Calu3 (cell line): Measurements from ENCODE around the gene PKN2. TPM values are rescaled to one million over a fixed set of nuclear protein-coding genes. Genes with fewer than 3 reads are reported as not detected.

ENCODE experiments used
- BruUV-seq: library from RNA; stranded (reverse); fragments of 400-500 nt; replicated peaks from 2 replicates; lab custom pipeline; 2021; lab: Mats Ljungman, UMichigan
- CTCF ChIA-PET: fragments of 300-600 bp; sonication (Branson Sonifier 250); formaldehyde crosslinking; loops from one replicate; lab custom pipeline; 2022; ENCODE audit warnings: antibody characterized with exemption; lab: Charles Lee
- DNase-seq: peaks from one replicate; pipeline ENCODE4 v3.0.0; 2022
- H3K27ac Mint-ChIP-seq: one replicate; pipeline ENCODE4 v1.8.0; 2022; ENCODE audit warnings: mixed read lengths; ENCODE audit not compliant: unreplicated experiment
- H3K27me3 Mint-ChIP-seq: one replicate; pipeline ENCODE4 v1.8.0; 2022; ENCODE audit warnings: mixed read lengths; ENCODE audit not compliant: unreplicated experiment
- H3K36me3 Mint-ChIP-seq: one replicate; pipeline ENCODE4 v1.8.0; 2022; ENCODE audit warnings: mild to moderate bottlenecking, moderate library complexity, mixed read lengths; ENCODE audit not compliant: insufficient read depth, unreplicated experiment
- H3K4me1 Mint-ChIP-seq: one replicate; pipeline ENCODE4 v1.8.0; 2022; ENCODE audit warnings: mild to moderate bottlenecking, low read depth, mixed read lengths; ENCODE audit not compliant: unreplicated experiment
- H3K4me3 Mint-ChIP-seq: one replicate; pipeline ENCODE4 v1.8.0; 2022; ENCODE audit warnings: mild to moderate bottlenecking, low read depth, moderate library complexity, mixed read lengths; ENCODE audit not compliant: unreplicated experiment
- H3K9me3 Mint-ChIP-seq: one replicate; pipeline ENCODE4 v1.8.0; 2022; ENCODE audit warnings: low read depth, mixed read lengths; ENCODE audit not compliant: unreplicated experiment
- CTCF ChIP-seq: fragments of 200-600 bp; IDR thresholded peaks from one replicate; pipeline ENCODE4 v1.8.0; 2022; ENCODE audit warnings: antibody characterized with exemption; ENCODE audit not compliant: unreplicated experiment
- intact Hi-C: fragments of 100-400 bp; cut with micrococcal nuclease; formaldehyde crosslinking; loops from one replicate; pipeline ENCODE4 v1.10.0; 2022; ENCODE audit not compliant: unreplicated experiment
- total RNA-seq: library from RNA; stranded (reverse); gene quantifications from 2 replicates; pipeline ENCODE4 v1.2.3, GENCODE V29; 2022

Gene PKN2
- total RNA-seq, 1 experiment from 2014 or later = 82.8 TPM

- intact Hi-C loops = no loop called here
- TF ChIP-seq CTCF = no peak
- peak overlapping the region; percentile 81 for H3K27ac Mint-ChIP-seq
- H3K27me3 Mint-ChIP-seq = no peaks in the 10 kb centered on the region
- TSS peak; percentile 42 for BruUV-seq
- H3K4me1 Mint-ChIP-seq = no peaks in the 10 kb centered on the region
- peaks cover 43% of the 10 kb centered on the region for H3K36me3 Mint-ChIP-seq
- H3K4me3 Mint-ChIP-seq = peak overlapping the region; percentile 88
- no peaks in the 10 kb centered on the region for H3K9me3 Mint-ChIP-seq
- CTCF ChIA-PET = interaction anchor here (0.6 to 3.6 kb wide), 7 partner anchors 10 to 1706 kb away, joined by 3 to 17 read pairs (median 3); no protein-coding TSS in a partner anchor
- DNase-seq = no peak
Measured at GRCh38 chr1:88685259-88685620, 1.2 kb downstream of the PKN2 start.

- BruUV-seq = no TSS peak
- DNase-seq = no peak
- intact Hi-C loops = no loop called here
- H3K4me1 Mint-ChIP-seq = peaks cover 25% of the 10 kb centered on the region
- H3K27me3 Mint-ChIP-seq = no peaks in the 10 kb centered on the region
- peaks cover 9% of the 10 kb centered on the region for H3K36me3 Mint-ChIP-seq
- CTCF ChIA-PET = no interaction called here
- no peak for TF ChIP-seq CTCF
- no peak overlapping the region for H3K4me3 Mint-ChIP-seq
- no peaks in the 10 kb centered on the region for H3K9me3 Mint-ChIP-seq
- no peak overlapping the region for H3K27ac Mint-ChIP-seq
Measured at GRCh38 chr1:88691540-88691939, 7.5 kb downstream of the PKN2 start.

- peaks cover 61% of the 10 kb centered on the region for H3K4me1 Mint-ChIP-seq
- BruUV-seq = no TSS peak
Measured at GRCh38 chr1:88695781-88696180, 11.7 kb downstream of the PKN2 start.

GRCh38 chr1:88697503-88697902 lies 13.4 kb downstream of the PKN2 start:
- CTCF ChIA-PET = interaction anchor here (1.0 kb wide), 1 partner anchor 13 kb away, joined by 3 read pairs; the partner anchor contains the start of gene PKN2
- intact Hi-C loops = no loop called here
- BruUV-seq = no TSS peak
- Mint-ChIP-seq H3K36me3 (no peaks in the 10 kb centered on the region), H3K9me3 (no peaks in the 10 kb centered on the region), H3K27me3 (no peaks in the 10 kb centered on the region), H3K4me1 (peaks cover 63% of the 10 kb centered on the region), H3K4me3 (no peak overlapping the region), H3K27ac (peak overlapping the region; percentile 75)
- no peak for DNase-seq
- TF ChIP-seq CTCF = no peak

More at GRCh38 chr1:88695781-88696180, 11.7 kb downstream of the PKN2 start:
- Mint-ChIP-seq H3K4me3 (no peak overlapping the region), H3K9me3 (no peaks in the 10 kb centered on the region), H3K36me3 (no peaks in the 10 kb centered on the region), H3K27me3 (no peaks in the 10 kb centered on the region), H3K27ac (peak overlapping the region; percentile 50)
- no peak for TF ChIP-seq CTCF
- CTCF ChIA-PET = interaction anchor here (1.1 kb wide), 1 partner anchor 9 kb away, joined by 3 read pairs; no protein-coding TSS in a partner anchor
- intact Hi-C loops = no loop called here
- DNase-seq = no peak
